ENCODE measurements around the gene FTCD. TPM values are rescaled to one million over a fixed set of nuclear protein-coding genes. Genes with fewer than 3 reads are reported as not detected.

Gene FTCD
- total RNA-seq, 1 experiment from 2014 or later: 0.21 TPM

DNA sequence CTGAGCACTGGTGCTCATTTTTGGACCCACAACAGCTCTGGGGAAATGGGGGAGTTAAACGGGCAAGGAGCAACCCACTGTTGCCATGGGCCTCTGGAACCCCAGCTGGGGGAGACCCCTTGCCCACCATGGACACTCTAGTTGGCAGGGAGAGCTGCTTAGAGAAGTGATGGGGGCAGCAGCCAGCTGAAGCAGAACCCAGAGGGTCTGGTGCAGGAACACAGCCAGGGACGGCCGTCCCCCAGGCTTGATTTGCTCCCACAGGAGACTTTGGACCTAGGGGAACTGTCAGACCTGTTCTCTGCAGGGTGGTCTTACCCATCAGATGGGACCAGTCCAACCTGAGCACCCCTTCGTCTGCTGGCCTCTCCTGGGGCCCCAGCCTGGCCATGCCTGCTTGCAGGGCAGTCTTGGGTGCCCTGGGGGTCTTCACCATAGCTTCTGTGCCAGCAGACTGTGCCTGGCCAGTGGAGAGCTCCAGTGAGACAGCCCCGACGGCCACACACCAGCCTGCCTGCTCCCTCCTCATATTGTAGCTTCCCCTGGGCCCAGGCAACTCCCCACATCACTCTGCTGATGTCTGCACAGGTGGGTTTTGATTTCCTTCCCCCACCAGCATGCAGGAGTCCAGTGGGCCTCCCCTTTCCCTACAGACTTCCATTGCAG is 17.6 kb upstream of the FTCD start:
- DNase-seq (ENCODE audit: low read depth, low spot score) (no peak), ATAC-seq (no peak)
- H3K4me1 ChIP-seq (ENCODE audit: control insufficient read depth, insufficient read depth, low read length): no peaks in the 10 kb centered on the region
- H3K4me3 ChIP-seq (ENCODE audit: low read depth in 2 of 2, low read length in 2 of 2): no peak overlapping the region
- H3K36me3 ChIP-seq (ENCODE audit: control insufficient read depth, insufficient read depth, low read length): no peaks in the 10 kb centered on the region
- H3K27ac ChIP-seq (ENCODE audit: low read length): no peak overlapping the region
- no peaks in the 10 kb centered on the region for H3K27me3 ChIP-seq (ENCODE audit: control insufficient read depth, insufficient read depth, low read length)
- ChIA-PET CTCF (no interaction called here), POLR2A (no interaction called here)
- intact Hi-C loops (cut with micrococcal nuclease; ENCODE audit: unreplicated experiment) (no loop called here), in situ Hi-C loops (cut with HindIII; ENCODE audit: low pct_unique_long_range_greater_than_20kb, low sequenced_read_pairs) (no loop called here)
- no TSS peak for BruUV-seq (replicated peaks)
- TF ChIP-seq TCF7L2 (IDR thresholded peaks at IDR 0.05; ENCODE audit: low read depth, low read length) (no peak), POLR2AphosphoS5 (IDR thresholded peaks at IDR 0.05; ENCODE audit: low read depth, low read length) (no peak), SIN3A (IDR thresholded peaks at IDR 0.05; ENCODE audit: borderline replicate concordance, insufficient read depth, low read depth, low read length) (no peak)
- TF ChIP-seq, protein P1, sequence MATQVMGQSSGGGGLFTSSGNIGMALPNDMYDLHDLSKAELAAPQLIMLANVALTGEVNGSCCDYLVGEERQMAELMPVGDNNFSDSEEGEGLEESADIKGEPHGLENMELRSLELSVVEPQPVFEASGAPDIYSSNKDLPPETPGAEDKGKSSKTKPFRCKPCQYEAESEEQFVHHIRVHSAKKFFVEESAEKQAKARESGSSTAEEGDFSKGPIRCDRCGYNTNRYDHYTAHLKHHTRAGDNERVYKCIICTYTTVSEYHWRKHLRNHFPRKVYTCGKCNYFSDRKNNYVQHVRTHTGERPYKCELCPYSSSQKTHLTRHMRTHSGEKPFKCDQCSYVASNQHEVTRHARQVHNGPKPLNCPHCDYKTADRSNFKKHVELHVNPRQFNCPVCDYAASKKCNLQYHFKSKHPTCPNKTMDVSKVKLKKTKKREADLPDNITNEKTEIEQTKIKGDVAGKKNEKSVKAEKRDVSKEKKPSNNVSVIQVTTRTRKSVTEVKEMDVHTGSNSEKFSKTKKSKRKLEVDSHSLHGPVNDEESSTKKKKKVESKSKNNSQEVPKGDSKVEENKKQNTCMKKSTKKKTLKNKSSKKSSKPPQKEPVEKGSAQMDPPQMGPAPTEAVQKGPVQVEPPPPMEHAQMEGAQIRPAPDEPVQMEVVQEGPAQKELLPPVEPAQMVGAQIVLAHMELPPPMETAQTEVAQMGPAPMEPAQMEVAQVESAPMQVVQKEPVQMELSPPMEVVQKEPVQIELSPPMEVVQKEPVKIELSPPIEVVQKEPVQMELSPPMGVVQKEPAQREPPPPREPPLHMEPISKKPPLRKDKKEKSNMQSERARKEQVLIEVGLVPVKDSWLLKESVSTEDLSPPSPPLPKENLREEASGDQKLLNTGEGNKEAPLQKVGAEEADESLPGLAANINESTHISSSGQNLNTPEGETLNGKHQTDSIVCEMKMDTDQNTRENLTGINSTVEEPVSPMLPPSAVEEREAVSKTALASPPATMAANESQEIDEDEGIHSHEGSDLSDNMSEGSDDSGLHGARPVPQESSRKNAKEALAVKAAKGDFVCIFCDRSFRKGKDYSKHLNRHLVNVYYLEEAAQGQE (IDR thresholded peaks at IDR 0.05; ENCODE audit: insufficient read depth in 1 of 2, low read depth in 2 of 2, low read length in 1 of 2): no peak
- TF ChIP-seq, protein P2, sequence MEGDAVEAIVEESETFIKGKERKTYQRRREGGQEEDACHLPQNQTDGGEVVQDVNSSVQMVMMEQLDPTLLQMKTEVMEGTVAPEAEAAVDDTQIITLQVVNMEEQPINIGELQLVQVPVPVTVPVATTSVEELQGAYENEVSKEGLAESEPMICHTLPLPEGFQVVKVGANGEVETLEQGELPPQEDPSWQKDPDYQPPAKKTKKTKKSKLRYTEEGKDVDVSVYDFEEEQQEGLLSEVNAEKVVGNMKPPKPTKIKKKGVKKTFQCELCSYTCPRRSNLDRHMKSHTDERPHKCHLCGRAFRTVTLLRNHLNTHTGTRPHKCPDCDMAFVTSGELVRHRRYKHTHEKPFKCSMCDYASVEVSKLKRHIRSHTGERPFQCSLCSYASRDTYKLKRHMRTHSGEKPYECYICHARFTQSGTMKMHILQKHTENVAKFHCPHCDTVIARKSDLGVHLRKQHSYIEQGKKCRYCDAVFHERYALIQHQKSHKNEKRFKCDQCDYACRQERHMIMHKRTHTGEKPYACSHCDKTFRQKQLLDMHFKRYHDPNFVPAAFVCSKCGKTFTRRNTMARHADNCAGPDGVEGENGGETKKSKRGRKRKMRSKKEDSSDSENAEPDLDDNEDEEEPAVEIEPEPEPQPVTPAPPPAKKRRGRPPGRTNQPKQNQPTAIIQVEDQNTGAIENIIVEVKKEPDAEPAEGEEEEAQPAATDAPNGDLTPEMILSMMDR (IDR thresholded peaks at IDR 0.05): no peak
- H3K9me3 ChIP-seq (ENCODE audit: control insufficient read depth, insufficient read depth, low read depth, low read length): no peaks in the 10 kb centered on the region

DNA sequence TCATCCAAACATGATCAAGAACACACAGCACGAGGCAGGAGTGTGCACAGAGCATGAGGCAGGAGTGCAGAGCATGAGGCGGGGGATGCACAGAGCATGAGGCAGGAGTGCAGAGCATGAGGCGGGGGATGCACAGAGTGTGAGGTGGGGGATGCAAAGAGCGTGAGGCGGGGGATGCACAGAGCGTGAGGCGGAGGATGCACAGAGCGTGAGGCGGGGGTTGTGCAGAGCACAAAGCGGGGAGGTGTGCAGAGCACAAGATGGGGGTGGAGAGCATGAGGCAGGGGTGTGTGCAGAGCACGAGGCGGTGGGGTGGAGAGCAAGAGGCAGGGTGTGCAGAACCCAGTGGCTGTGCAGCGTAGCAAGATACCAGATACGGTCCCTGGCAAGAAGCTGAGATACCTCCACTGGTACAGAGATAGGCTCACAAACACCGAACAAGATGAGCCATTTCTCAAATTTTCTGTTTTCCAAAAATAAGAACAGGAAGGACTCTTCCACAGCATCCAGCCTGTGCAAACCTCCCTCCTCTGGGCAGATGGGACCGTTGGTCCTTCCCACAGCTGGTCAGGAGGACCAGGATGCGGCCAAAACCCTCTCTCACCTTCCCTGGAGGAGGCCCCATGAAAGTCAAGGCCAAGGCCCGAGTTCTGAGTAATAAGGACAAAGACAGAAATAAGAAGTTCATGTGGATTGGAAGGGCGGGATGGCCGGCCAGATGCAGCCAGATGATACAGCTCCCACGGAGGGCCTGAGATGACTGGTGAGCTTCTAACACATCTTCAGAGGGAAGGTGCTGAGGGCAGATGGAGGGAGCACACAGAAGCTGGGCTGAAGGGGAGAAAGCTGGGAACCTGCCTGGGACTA is 16.9 kb upstream of the FTCD start:
- TF ChIP-seq, protein P1 (IDR thresholded peaks at IDR 0.05; ENCODE audit: insufficient read depth in 1 of 2, low read depth in 2 of 2, low read length in 1 of 2): no peak
- TF ChIP-seq SIN3A (IDR thresholded peaks at IDR 0.05; ENCODE audit: borderline replicate concordance, insufficient read depth, low read depth, low read length) (no peak), TCF7L2 (IDR thresholded peaks at IDR 0.05; ENCODE audit: low read depth, low read length) (no peak), POLR2AphosphoS5 (IDR thresholded peaks at IDR 0.05; ENCODE audit: low read depth, low read length) (no peak)
- TF ChIP-seq, protein P2 (IDR thresholded peaks at IDR 0.05): no peak
- no peak overlapping the region for H3K4me3 ChIP-seq (ENCODE audit: low read depth in 2 of 2, low read length in 2 of 2)
- ChIA-PET CTCF (no interaction called here), POLR2A (no interaction called here)
- ATAC-seq: no peak
- DNase-seq (ENCODE audit: low read depth, low spot score): no peak
- no TSS peak for BruUV-seq (replicated peaks)
- H3K9me3 ChIP-seq (ENCODE audit: control insufficient read depth, insufficient read depth, low read depth, low read length): no peaks in the 10 kb centered on the region
- no peaks in the 10 kb centered on the region for H3K36me3 ChIP-seq (ENCODE audit: control insufficient read depth, insufficient read depth, low read length)
- no peaks in the 10 kb centered on the region for H3K27me3 ChIP-seq (ENCODE audit: control insufficient read depth, insufficient read depth, low read length)
- H3K27ac ChIP-seq (ENCODE audit: low read length): no peak overlapping the region
- in situ Hi-C loops (cut with HindIII; ENCODE audit: low pct_unique_long_range_greater_than_20kb, low sequenced_read_pairs): no loop called here
- intact Hi-C loops (cut with micrococcal nuclease; ENCODE audit: unreplicated experiment): no loop called here
- no peaks in the 10 kb centered on the region for H3K4me1 ChIP-seq (ENCODE audit: control insufficient read depth, insufficient read depth, low read length)

Measured in Panc1 (cell line).